ENCODE measurements around the gene ANKRD29. TPM values are rescaled to one million over a fixed set of nuclear protein-coding genes. Genes with fewer than 3 reads are reported as not detected.

ANKRD29 gene
- polyA plus RNA-seq, 1 of the 3 experiments (the other 2 are of a cell fraction), result 8.2 TPM

GRCh38 chr18:23583071-23583865, 79.4 kb downstream of the ANKRD29 start (continued):
- TF ChIP-seq ZBTB33 (IDR thresholded peaks at IDR 0.05; ENCODE audit: borderline replicate concordance, low read depth), result no peak

- peaks cover 66% of the 10 kb centered on the region for H3K79me2 ChIP-seq (ENCODE audit: insufficient read depth)
- 0 out of 2 replicates have a peak overlapping the region, but pooled peaks have one; percentile 31 for H3K4me2 ChIP-seq
- TF ChIP-seq MXI1 (IDR thresholded peaks at IDR 0.05; ENCODE audit: low read depth, low read length) (no peak), NFIC (IDR thresholded peaks at IDR 0.05; ENCODE audit: borderline replicate concordance) (no peak), REST (IDR thresholded peaks at IDR 0.05; ENCODE audit: low read depth, low read length) (no peak), NRF1 (IDR thresholded peaks at IDR 0.05; ENCODE audit: low read depth, low read length) (no peak), USF2 (IDR thresholded peaks at IDR 0.05; ENCODE audit: borderline replicate concordance, low read depth, low read length) (no peak), EZH2phosphoT487 (IDR thresholded peaks at IDR 0.05; ENCODE audit: borderline replicate concordance, low read depth) (no peak), GABPA (IDR thresholded peaks at IDR 0.05; ENCODE audit: low read depth) (no peak)
- no peak overlapping the region for H2AFZ ChIP-seq (ENCODE audit: low read depth)
- no peaks in the 10 kb centered on the region for H3K9me3 ChIP-seq
- H3K36me3 ChIP-seq (replicated peaks in 1 of 2; ENCODE audit: control insufficient read depth in 1 of 2, insufficient read depth in 2 of 2, low read length in 1 of 2), result no peaks in the 10 kb centered on the region
- ChIA-PET POLR2A (no interaction called here), CTCF (interaction anchor here (2.0 to 2.9 kb wide), 2 partner anchors 65 to 122 kb away, joined by 5 to 11 read pairs; no protein-coding TSS in a partner anchor)
- H3K9me2 ChIP-seq, result no peaks in the 10 kb centered on the region
- peaks cover 0 to 6% of the 10 kb centered on the region in 2 experiments; a peak in 1 of 4 replicates for H3K4me1 ChIP-seq (ENCODE audit: control insufficient read depth in 1 of 2, insufficient read depth in 2 of 2, low read depth in 1 of 2, low read length in 1 of 2)
- peaks cover 11% of the 10 kb centered on the region; the same call in 1 of the 2 replicates for H4K20me1 ChIP-seq (ENCODE audit: insufficient read depth)
- H3K27me3 ChIP-seq (ENCODE audit: insufficient read depth), result no peaks in the 10 kb centered on the region
- H3F3A ChIP-seq (replicated peaks; ENCODE audit: insufficient read depth), result no peaks in the 10 kb centered on the region
- DNase-seq, result no peak
- WGBS (ENCODE audit: low lambda C conversion rate), result 75% methylated on average over 5 of the region's 6 CpGs
- peak overlapping the region in 1 of 2 experiments; percentile 55; a peak in 1 of 4 replicates for H3K27ac ChIP-seq (ENCODE audit: low read depth in 2 of 2, low read length in 1 of 2)
- no peak overlapping the region for H3K4me3 ChIP-seq (ENCODE audit: low read depth in 2 of 2, low read length in 1 of 2)
- H3K9ac ChIP-seq, result no peak overlapping the region
Measured at GRCh38 chr18:23580677-23581367, 81.9 kb downstream of the ANKRD29 start.

All from SK-N-SH (cell line).